Cardiac muscle cell (in vitro differentiated cells and primary cell): ENCODE results near the gene PIGC. TPM values are rescaled to one million over a fixed set of nuclear protein-coding genes. Genes with fewer than 3 reads are reported as not detected.

Experiments used
- DNase-seq, 2 donors: peaks; one replicate each; pipeline versions ENCODE4 v3.0.0 to v3.0.0-alpha.2; 2010 to 2017; ENCODE audit warnings: low read depth in 1 of 2, low spot score in 1 of 2
- H3K27ac ChIP-seq: fragments of 200-600 bp; sonication (generic); 2 replicates; pipeline ENCODE4 v1.5.1; 2016
- H3K27me3 ChIP-seq: fragments of 200-600 bp; sonication (generic); 2 replicates; pipeline ENCODE4 v1.6.0; 2016; ENCODE audit warnings: control low read depth
- H3K36me3 ChIP-seq: fragments of 200-600 bp; sonication (generic); 2 replicates; pipeline ENCODE4 v1.5.1; 2016; ENCODE audit warnings: control low read depth
- H3K4me1 ChIP-seq: fragments of 200-600 bp; sonication (generic); 2 replicates; pipeline ENCODE4 v1.8.1; 2017; ENCODE audit warnings: low read depth, mild to moderate bottlenecking, mixed run types
- H3K4me3 ChIP-seq: fragments of 200-600 bp; sonication (generic); 2 replicates; pipeline ENCODE4 v1.5.1; 2016; ENCODE audit warnings: mild to moderate bottlenecking
- H3K9me3 ChIP-seq: fragments of 200-600 bp; sonication (generic); 2 replicates; pipeline ENCODE4 v1.5.1; 2017; ENCODE audit warnings: low read depth, mild to moderate bottlenecking, control low read depth
- polyA plus RNA-seq: library from polyadenylated mRNA; unstranded; fragments of >200 nt; fragmentation: Nextera tagmentation; extraction: Ambion mirVana; gene quantifications from 2 replicates; pipeline ENCODE4 v1.2.1, GENCODE V29; 2016
- total RNA-seq: library from RNA; depleted of rRNA; stranded (reverse); fragments of >200 nt; gene quantifications from 2 replicates; pipeline ENCODE4 v1.2.3, GENCODE V29; 2016
- TF ChIP-seq, protein P1 (sequence below): IDR thresholded peaks from 2 replicates; pipeline ENCODE4 v1.5.1; 2012; ENCODE audit warnings: low read depth, mild to moderate bottlenecking, low read length

PIGC gene
- total and polyA plus RNA-seq, 2 experiments from 2014 or later: 10.9 to 35.1 TPM

DNA sequence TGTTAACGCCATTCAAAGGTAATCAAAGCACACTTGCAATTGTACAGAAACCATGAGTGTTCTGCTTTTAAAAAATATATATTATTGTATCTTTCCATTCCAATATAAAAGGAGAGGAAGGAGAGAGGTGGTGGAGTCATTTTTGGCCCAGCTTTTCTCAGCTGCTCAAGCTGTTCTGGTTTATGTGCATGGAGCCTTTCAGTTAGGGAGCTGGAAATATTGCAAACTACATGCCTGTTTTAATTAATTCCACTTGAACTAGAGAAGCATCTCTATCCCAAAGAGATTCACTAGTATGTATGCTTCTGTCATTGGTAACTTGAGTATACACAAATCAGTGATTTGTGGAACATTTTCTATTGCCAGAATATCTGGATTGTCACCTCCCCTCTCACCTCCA, 51.9 kb downstream of the PIGC start:
- no peaks in the 10 kb centered on the region for H3K4me1 ChIP-seq
- no peaks in the 10 kb centered on the region for H3K36me3 ChIP-seq
- H3K4me3 ChIP-seq: no peak overlapping the region
- H3K9me3 ChIP-seq: no peaks in the 10 kb centered on the region
- no peak overlapping the region for H3K27ac ChIP-seq
- H3K27me3 ChIP-seq: no peaks in the 10 kb centered on the region
- no peak for DNase-seq
- TF ChIP-seq, protein P1, sequence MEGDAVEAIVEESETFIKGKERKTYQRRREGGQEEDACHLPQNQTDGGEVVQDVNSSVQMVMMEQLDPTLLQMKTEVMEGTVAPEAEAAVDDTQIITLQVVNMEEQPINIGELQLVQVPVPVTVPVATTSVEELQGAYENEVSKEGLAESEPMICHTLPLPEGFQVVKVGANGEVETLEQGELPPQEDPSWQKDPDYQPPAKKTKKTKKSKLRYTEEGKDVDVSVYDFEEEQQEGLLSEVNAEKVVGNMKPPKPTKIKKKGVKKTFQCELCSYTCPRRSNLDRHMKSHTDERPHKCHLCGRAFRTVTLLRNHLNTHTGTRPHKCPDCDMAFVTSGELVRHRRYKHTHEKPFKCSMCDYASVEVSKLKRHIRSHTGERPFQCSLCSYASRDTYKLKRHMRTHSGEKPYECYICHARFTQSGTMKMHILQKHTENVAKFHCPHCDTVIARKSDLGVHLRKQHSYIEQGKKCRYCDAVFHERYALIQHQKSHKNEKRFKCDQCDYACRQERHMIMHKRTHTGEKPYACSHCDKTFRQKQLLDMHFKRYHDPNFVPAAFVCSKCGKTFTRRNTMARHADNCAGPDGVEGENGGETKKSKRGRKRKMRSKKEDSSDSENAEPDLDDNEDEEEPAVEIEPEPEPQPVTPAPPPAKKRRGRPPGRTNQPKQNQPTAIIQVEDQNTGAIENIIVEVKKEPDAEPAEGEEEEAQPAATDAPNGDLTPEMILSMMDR: no peak

Other genes starting within 250 kb of the PIGC start
- gene C1orf105, start 23.4 kb downstream of the PIGC start, total RNA-seq: 3.2 and 15.6 TPM in 2 replicates
- gene C1orf105, start 23.4 kb downstream of the PIGC start, polyA plus RNA-seq: 11.4 and 21.5 TPM in 2 replicates
- gene SUCO, start 89.1 kb upstream of the PIGC start, total RNA-seq: 41.4 and 48.6 TPM in 2 replicates
- gene SUCO, start 89.1 kb upstream of the PIGC start, polyA plus RNA-seq: 23.0 and 28.9 TPM in 2 replicates
- not detected in 2 replicates for gene FASLG, start 215.0 kb upstream of the PIGC start, total RNA-seq
- gene FASLG, start 215.0 kb upstream of the PIGC start, polyA plus RNA-seq: not detected in 2 replicates